VCaP (cell line): ENCODE data around the gene ZNF691.

ENCODE experiments used
- H3K27ac ChIP-seq: fragments of 450-650 bp; 2 replicates; pipeline ENCODE4 v1.5.1; 2017
- TF ChIP-seq, protein P1 (sequence below): fragments of 450-650 bp; conservative IDR thresholded peaks from 2 replicates; pipeline ENCODE4 v1.5.1; 2017; ENCODE audit warnings: mild to moderate bottlenecking, moderate library complexity

Gene ZNF691

GRCh38 chr1:42845866-42846256 lies 552 bp upstream of the ZNF691 start:
- H3K27ac ChIP-seq = no peak overlapping the region
- TF ChIP-seq, protein P1, sequence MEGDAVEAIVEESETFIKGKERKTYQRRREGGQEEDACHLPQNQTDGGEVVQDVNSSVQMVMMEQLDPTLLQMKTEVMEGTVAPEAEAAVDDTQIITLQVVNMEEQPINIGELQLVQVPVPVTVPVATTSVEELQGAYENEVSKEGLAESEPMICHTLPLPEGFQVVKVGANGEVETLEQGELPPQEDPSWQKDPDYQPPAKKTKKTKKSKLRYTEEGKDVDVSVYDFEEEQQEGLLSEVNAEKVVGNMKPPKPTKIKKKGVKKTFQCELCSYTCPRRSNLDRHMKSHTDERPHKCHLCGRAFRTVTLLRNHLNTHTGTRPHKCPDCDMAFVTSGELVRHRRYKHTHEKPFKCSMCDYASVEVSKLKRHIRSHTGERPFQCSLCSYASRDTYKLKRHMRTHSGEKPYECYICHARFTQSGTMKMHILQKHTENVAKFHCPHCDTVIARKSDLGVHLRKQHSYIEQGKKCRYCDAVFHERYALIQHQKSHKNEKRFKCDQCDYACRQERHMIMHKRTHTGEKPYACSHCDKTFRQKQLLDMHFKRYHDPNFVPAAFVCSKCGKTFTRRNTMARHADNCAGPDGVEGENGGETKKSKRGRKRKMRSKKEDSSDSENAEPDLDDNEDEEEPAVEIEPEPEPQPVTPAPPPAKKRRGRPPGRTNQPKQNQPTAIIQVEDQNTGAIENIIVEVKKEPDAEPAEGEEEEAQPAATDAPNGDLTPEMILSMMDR = no peak

DNA sequence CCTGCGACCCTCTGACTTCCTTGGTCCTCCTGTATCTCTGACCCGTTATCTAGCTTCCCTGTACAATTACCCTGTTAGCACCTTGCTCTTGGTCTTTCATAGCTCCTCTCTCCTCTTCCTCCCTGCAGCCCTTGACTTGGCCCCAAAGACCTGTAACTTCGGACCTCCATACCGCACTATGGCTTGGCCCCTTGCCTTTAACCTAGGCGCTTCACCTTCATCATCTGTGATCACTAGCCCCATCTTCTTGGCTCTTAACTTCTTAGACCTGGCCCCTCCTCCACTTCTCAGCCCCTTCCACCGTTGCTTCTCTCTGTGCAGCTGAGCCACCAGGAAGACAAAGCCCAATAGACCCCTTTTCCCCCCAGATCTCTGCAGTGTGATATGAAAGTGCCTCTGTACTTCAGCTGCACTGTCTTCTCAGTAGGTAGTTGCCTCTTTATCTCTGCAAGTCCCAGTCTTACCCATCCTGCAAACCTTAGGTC lies 740 bp downstream of the ZNF691 start:
- H3K27ac ChIP-seq = peak overlapping the region; percentile 75; the same call in 1 of the 2 replicates
- TF ChIP-seq, protein P1 = no peak

DNA sequence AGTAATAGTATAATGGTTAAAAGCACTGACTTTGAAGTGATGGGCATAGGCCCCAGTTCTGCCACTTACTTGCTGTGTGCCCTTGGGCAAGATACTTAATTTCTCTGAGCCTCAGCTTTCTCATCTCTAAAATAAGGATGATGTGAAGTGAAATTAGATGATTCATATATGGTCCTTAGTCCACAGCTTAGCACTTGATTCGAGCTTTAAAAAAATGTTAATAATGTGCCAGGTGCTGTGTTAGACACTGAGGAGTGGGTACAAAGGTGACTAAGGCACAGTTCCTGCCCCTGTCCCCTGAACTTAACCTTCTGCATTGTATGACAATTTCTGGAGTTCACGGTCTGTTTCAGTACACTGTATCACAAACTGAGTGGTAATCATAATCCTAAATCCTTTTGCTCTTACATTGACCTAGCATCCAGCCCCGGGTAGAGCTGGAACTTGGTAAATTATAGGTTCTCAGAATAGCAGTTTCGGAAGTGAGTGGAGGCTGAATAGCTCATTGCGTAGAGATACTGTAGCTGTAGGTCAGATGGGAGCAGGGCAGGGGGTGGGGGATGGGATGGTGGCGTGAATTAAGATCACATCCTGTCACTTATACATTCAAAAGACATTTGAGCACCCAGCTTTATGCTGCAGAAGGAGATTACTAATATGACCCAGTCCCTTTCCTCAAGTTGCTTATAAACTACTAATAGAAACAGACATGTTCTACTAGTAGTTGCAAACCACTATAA lies 1.5 kb downstream of the ZNF691 start:
- TF ChIP-seq, protein P1 = no peak
- no peak overlapping the region for H3K27ac ChIP-seq

DNA sequence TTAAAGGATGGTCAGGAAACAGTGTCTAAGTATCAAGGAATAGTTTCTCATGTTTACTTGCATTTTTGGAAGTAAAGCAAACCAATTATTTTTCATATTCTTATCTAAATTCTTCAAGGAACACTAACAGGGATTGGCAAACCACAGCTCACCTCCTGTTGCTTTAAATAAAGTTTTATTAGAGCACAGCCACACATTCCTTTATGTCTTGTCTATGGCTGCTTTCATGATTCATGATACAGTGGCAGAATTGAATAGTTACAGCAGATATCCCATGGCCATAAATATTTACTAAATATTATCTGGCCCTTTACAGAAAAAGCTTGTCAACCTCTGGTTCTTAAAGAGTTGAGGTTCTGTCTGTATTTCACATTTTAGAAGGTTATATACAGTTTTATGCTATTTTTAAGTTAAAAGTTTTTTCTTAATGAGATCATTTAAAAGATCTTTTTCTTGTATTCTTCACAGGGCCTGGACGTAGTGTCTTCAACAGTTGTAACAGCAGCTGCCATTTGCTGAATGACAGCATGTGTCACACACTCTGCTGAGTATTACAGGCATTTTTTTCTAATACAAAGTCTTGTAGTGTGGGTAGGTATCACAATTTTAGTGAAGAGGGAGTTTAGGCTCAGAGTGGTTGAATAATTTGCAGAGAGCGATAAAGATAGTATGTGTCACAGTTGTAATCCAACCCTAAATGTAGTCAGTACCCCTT lies 2.6 kb downstream of the ZNF691 start:
- TF ChIP-seq, protein P1 = no peak
- no peak overlapping the region for H3K27ac ChIP-seq

DNA sequence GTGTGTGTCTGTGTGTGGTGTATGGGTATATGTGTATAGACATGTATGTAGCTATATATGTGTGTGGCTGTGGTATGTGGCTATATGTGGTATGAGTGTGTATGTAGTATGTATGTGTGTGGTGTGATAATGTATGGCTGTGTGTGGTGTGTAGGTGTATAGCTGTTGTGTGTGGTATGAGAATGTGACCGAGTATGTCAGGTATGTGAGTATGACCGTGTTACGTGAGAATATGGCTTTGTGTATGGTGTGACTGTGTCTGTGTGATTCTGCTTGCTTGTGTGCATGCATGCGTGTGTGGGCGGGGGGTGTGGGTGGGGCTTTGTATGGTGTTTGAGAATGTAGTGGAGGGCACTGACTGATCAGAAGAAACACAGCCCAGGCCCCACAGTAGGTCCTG lies 3.5 kb downstream of the ZNF691 start:
- no peak overlapping the region for H3K27ac ChIP-seq
- TF ChIP-seq, protein P1 = no peak

DNA sequence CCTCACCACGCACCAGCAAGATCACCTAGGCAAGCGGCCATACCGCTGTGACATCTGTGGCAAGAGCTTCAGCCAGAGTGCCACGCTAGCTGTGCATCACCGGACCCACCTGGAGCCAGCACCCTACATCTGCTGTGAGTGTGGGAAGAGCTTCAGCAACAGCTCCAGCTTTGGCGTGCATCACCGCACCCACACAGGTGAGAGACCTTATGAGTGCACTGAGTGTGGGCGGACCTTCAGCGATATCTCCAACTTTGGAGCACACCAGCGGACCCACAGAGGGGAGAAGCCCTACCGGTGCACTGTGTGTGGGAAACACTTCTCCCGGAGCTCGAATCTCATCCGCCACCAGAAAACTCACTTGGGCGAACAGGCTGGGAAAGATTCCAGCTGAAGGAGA lies 5.0 kb downstream of the ZNF691 start:
- TF ChIP-seq, protein P1 = no peak
- no peak overlapping the region for H3K27ac ChIP-seq

DNA sequence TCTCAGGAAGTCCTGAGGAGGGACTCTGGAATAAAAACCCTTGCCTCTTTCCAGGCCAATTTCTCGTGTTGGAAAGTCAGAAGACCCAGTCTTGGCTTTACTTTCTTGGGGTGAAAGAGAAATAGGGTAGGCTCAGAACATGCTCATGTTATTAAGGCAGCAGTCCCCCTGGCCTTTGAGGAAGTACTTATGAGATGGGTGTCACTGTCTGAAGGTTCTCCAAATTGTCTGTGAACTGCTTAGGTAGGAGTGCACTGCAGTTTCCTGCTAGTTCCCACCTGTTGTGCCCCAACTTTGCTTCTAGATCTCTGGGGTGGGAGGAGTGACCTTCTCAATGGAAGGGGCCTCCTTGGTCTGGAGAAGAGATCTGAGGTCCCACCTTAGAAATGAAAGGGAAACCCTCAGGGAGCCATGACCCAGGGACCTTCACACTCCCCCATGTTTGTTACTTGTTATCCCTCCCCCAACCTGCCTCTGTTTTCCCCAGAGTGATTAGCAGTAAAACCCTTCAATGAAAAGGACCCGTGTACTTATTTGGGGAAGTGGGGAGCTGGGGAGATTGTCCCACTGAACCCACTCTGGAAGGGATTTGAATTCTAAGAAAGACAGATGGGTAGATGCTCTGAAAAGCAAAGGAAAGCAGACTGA lies 5.7 kb downstream of the ZNF691 start:
- no peak overlapping the region for H3K27ac ChIP-seq
- TF ChIP-seq, protein P1 = no peak
